Measurements from ENCODE around the gene RRP7A. TPM values are rescaled to one million over a fixed set of nuclear protein-coding genes. Genes with fewer than 3 reads are reported as not detected.

The RRP7A gene
- total and polyA plus RNA-seq, 2 of the 13 experiments (the other 11 are each of a cell fraction or from before 2014, with no cell fraction given): 15.3 to 41.6 TPM

DNA sequence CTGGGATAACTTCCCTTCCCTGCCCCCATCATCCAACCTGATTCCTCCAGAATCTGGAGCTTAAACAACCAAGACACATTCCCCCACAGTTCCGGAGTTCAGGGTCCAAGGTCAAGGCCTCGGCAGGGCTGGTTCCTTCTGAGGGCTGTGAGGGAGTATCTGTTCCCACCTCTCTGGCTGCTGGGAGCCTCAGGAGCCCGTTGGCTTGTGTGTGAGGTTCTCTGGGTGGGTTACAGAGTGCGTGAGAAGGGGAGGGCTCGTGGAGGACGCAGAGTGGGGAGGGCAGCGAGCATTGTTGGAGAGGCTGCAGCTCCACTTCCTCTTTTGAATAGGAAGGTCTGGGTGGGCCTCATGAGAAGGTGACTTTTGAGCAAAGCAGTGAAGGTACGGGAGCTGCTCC, 42.7 kb upstream of the RRP7A start (continued):
- TF ChIP-seq, protein P1, sequence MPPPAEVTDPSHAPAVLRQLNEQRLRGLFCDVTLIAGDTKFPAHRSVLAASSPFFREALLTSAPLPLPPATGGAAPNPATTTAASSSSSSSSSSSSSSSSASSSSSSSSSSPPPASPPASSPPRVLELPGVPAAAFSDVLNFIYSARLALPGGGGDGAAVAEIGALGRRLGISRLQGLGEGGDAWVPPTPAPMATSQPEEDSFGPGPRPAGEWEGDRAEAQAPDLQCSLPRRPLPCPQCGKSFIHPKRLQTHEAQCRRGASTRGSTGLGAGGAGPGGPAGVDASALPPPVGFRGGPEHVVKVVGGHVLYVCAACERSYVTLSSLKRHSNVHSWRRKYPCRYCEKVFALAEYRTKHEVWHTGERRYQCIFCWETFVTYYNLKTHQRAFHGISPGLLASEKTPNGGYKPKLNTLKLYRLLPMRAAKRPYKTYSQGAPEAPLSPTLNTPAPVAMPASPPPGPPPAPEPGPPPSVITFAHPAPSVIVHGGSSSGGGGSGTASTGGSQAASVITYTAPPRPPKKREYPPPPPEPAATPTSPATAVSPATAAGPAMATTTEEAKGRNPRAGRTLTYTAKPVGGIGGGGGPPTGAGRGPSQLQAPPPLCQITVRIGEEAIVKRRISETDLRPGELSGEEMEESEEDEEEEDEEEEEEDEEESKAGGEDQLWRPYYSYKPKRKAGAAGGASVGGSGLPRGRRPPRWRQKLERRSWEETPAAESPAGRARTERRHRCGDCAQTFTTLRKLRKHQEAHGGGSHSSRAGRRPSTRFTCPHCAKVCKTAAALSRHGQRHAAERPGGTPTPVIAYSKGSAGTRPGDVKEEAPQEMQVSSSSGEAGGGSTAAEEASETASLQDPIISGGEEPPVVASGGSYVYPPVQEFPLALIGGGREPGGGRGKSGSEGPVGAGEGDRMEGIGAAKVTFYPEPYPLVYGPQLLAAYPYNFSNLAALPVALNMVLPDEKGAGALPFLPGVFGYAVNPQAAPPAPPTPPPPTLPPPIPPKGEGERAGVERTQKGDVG (CRISPR knock-in tag; IDR thresholded peaks at IDR 0.05; ENCODE audit: borderline replicate concordance): no peak
- no peak for TF ChIP-seq ZNF841 (CRISPR knock-in tag; IDR thresholded peaks at IDR 0.05; ENCODE audit: borderline replicate concordance)
- peak; percentile 82 for TF ChIP-seq HNF4A (CRISPR knock-in tag; IDR thresholded peaks at IDR 0.05)
- TF ChIP-seq KDM5A (IDR thresholded peaks at IDR 0.05; ENCODE audit: borderline replicate concordance, low read length): no peak
- TF ChIP-seq RXRB (CRISPR knock-in tag; IDR thresholded peaks at IDR 0.05; ENCODE audit: borderline replicate concordance): peak; percentile 32; the same call in 1 of the 2 replicates
- TF ChIP-seq, protein P2, sequence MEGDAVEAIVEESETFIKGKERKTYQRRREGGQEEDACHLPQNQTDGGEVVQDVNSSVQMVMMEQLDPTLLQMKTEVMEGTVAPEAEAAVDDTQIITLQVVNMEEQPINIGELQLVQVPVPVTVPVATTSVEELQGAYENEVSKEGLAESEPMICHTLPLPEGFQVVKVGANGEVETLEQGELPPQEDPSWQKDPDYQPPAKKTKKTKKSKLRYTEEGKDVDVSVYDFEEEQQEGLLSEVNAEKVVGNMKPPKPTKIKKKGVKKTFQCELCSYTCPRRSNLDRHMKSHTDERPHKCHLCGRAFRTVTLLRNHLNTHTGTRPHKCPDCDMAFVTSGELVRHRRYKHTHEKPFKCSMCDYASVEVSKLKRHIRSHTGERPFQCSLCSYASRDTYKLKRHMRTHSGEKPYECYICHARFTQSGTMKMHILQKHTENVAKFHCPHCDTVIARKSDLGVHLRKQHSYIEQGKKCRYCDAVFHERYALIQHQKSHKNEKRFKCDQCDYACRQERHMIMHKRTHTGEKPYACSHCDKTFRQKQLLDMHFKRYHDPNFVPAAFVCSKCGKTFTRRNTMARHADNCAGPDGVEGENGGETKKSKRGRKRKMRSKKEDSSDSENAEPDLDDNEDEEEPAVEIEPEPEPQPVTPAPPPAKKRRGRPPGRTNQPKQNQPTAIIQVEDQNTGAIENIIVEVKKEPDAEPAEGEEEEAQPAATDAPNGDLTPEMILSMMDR (CRISPR knock-in tag; IDR thresholded peaks at IDR 0.05): no peak
- TF ChIP-seq, protein P3, sequence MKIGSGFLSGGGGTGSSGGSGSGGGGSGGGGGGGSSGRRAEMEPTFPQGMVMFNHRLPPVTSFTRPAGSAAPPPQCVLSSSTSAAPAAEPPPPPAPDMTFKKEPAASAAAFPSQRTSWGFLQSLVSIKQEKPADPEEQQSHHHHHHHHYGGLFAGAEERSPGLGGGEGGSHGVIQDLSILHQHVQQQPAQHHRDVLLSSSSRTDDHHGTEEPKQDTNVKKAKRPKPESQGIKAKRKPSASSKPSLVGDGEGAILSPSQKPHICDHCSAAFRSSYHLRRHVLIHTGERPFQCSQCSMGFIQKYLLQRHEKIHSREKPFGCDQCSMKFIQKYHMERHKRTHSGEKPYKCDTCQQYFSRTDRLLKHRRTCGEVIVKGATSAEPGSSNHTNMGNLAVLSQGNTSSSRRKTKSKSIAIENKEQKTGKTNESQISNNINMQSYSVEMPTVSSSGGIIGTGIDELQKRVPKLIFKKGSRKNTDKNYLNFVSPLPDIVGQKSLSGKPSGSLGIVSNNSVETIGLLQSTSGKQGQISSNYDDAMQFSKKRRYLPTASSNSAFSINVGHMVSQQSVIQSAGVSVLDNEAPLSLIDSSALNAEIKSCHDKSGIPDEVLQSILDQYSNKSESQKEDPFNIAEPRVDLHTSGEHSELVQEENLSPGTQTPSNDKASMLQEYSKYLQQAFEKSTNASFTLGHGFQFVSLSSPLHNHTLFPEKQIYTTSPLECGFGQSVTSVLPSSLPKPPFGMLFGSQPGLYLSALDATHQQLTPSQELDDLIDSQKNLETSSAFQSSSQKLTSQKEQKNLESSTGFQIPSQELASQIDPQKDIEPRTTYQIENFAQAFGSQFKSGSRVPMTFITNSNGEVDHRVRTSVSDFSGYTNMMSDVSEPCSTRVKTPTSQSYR (CRISPR knock-in tag; IDR thresholded peaks at IDR 0.05; ENCODE audit: borderline replicate concordance): peak; percentile 81
- TF ChIP-seq, protein P4, sequence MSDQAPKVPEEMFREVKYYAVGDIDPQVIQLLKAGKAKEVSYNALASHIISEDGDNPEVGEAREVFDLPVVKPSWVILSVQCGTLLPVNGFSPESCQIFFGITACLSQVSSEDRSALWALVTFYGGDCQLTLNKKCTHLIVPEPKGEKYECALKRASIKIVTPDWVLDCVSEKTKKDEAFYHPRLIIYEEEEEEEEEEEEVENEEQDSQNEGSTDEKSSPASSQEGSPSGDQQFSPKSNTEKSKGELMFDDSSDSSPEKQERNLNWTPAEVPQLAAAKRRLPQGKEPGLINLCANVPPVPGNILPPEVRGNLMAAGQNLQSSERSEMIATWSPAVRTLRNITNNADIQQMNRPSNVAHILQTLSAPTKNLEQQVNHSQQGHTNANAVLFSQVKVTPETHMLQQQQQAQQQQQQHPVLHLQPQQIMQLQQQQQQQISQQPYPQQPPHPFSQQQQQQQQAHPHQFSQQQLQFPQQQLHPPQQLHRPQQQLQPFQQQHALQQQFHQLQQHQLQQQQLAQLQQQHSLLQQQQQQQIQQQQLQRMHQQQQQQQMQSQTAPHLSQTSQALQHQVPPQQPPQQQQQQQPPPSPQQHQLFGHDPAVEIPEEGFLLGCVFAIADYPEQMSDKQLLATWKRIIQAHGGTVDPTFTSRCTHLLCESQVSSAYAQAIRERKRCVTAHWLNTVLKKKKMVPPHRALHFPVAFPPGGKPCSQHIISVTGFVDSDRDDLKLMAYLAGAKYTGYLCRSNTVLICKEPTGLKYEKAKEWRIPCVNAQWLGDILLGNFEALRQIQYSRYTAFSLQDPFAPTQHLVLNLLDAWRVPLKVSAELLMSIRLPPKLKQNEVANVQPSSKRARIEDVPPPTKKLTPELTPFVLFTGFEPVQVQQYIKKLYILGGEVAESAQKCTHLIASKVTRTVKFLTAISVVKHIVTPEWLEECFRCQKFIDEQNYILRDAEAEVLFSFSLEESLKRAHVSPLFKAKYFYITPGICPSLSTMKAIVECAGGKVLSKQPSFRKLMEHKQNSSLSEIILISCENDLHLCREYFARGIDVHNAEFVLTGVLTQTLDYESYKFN (CRISPR knock-in tag; conservative IDR thresholded peaks at IDR 0.05): peak; percentile 51
- 0 out of 2 replicates have a peak, but pooled peaks have one; percentile 48 for TF ChIP-seq ZNF225 (CRISPR knock-in tag; IDR thresholded peaks at IDR 0.05)
- 0 out of 2 replicates have a peak, but pooled peaks have one; percentile 13 for TF ChIP-seq KAT8 (CRISPR knock-in tag; IDR thresholded peaks at IDR 0.05)
- TF ChIP-seq, protein P5, sequence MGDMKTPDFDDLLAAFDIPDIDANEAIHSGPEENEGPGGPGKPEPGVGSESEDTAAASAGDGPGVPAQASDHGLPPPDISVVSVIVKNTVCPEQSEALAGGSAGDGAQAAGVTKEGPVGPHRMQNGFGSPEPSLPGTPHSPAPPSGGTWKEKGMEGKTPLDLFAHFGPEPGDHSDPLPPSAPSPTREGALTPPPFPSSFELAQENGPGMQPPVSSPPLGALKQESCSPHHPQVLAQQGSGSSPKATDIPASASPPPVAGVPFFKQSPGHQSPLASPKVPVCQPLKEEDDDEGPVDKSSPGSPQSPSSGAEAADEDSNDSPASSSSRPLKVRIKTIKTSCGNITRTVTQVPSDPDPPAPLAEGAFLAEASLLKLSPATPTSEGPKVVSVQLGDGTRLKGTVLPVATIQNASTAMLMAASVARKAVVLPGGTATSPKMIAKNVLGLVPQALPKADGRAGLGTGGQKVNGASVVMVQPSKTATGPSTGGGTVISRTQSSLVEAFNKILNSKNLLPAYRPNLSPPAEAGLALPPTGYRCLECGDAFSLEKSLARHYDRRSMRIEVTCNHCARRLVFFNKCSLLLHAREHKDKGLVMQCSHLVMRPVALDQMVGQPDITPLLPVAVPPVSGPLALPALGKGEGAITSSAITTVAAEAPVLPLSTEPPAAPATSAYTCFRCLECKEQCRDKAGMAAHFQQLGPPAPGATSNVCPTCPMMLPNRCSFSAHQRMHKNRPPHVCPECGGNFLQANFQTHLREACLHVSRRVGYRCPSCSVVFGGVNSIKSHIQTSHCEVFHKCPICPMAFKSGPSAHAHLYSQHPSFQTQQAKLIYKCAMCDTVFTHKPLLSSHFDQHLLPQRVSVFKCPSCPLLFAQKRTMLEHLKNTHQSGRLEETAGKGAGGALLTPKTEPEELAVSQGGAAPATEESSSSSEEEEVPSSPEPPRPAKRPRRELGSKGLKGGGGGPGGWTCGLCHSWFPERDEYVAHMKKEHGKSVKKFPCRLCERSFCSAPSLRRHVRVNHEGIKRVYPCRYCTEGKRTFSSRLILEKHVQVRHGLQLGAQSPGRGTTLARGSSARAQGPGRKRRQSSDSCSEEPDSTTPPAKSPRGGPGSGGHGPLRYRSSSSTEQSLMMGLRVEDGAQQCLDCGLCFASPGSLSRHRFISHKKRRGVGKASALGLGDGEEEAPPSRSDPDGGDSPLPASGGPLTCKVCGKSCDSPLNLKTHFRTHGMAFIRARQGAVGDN (CRISPR knock-in tag; IDR thresholded peaks at IDR 0.05): peak; percentile 51
- no peak for TF ChIP-seq TAF1 (CRISPR knock-in tag; IDR thresholded peaks at IDR 0.05)
- TF ChIP-seq IRF2 (CRISPR knock-in tag; IDR thresholded peaks at IDR 0.05): no peak
